Activated naive CD4-positive, alpha-beta T cell treated with anti-CD3 and anti-CD28 coated beads, Interleukin-2, amount 50 U/mL, for 24 hours (primary cell): ENCODE data around the gene LGI1.

Source experiments
- H3K27ac Mint-ChIP-seq: one replicate; pipeline ENCODE4 v1.8.0; 2021; ENCODE audit warnings: mild to moderate bottlenecking, mixed read lengths
- H3K27me3 Mint-ChIP-seq: one replicate; pipeline ENCODE4 v1.8.0; 2021; ENCODE audit warnings: mixed read lengths
- H3K36me3 Mint-ChIP-seq: one replicate; pipeline ENCODE4 v1.8.0; 2021; ENCODE audit warnings: mixed read lengths
- H3K4me1 Mint-ChIP-seq: one replicate; pipeline ENCODE4 v1.8.0; 2021; ENCODE audit warnings: mixed read lengths
- H3K4me3 Mint-ChIP-seq: one replicate; pipeline ENCODE4 v1.8.0; 2021; ENCODE audit warnings: mild to moderate bottlenecking, mixed read lengths
- H3K9me3 Mint-ChIP-seq: one replicate; pipeline ENCODE4 v1.8.0; 2021; ENCODE audit warnings: mixed read lengths

The LGI1 gene

GRCh38 chr10:93771354-93771753 is 13.6 kb downstream of the LGI1 start:
- H3K27ac Mint-ChIP-seq: no peak overlapping the region
- no peaks in the 10 kb centered on the region for H3K4me1 Mint-ChIP-seq
- no peaks in the 10 kb centered on the region for H3K9me3 Mint-ChIP-seq
- no peaks in the 10 kb centered on the region for H3K36me3 Mint-ChIP-seq
- peaks cover 15% of the 10 kb centered on the region for H3K27me3 Mint-ChIP-seq
- H3K4me3 Mint-ChIP-seq: no peak overlapping the region

DNA sequence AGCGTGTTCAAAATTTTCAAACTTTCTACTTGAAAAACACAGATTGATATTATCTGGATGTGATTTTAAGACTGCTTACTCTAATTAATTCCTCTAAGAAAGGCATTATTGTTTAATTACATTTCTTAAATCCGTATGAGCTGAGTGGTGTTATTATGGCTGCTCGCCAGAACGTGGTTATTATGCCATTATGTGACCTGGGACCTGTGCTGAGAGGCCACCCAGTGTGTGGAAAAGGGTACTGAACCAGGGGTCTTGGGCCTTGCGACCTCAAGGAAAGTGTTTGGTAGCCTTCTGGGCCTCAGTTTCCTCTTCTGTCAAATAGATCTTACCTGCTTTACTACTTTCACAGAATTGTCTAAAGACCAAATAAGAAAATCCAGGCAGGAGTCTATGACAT is 15.4 kb downstream of the LGI1 start:
- no peaks in the 10 kb centered on the region for H3K4me1 Mint-ChIP-seq
- no peaks in the 10 kb centered on the region for H3K9me3 Mint-ChIP-seq
- peaks cover 18% of the 10 kb centered on the region for H3K27me3 Mint-ChIP-seq
- no peak overlapping the region for H3K4me3 Mint-ChIP-seq
- no peak overlapping the region for H3K27ac Mint-ChIP-seq
- H3K36me3 Mint-ChIP-seq: no peaks in the 10 kb centered on the region

GRCh38 chr10:93773705-93774104 is 16.0 kb downstream of the LGI1 start:
- no peak overlapping the region for H3K27ac Mint-ChIP-seq
- no peaks in the 10 kb centered on the region for H3K4me1 Mint-ChIP-seq
- H3K36me3 Mint-ChIP-seq: no peaks in the 10 kb centered on the region
- no peak overlapping the region for H3K4me3 Mint-ChIP-seq
- H3K9me3 Mint-ChIP-seq: no peaks in the 10 kb centered on the region
- peaks cover 21% of the 10 kb centered on the region for H3K27me3 Mint-ChIP-seq

GRCh38 chr10:93775356-93775755 is 17.6 kb downstream of the LGI1 start:
- Mint-ChIP-seq H3K27me3 (peaks cover 21% of the 10 kb centered on the region), H3K4me3 (no peak overlapping the region), H3K36me3 (no peaks in the 10 kb centered on the region), H3K4me1 (no peaks in the 10 kb centered on the region), H3K27ac (no peak overlapping the region), H3K9me3 (no peaks in the 10 kb centered on the region)

DNA sequence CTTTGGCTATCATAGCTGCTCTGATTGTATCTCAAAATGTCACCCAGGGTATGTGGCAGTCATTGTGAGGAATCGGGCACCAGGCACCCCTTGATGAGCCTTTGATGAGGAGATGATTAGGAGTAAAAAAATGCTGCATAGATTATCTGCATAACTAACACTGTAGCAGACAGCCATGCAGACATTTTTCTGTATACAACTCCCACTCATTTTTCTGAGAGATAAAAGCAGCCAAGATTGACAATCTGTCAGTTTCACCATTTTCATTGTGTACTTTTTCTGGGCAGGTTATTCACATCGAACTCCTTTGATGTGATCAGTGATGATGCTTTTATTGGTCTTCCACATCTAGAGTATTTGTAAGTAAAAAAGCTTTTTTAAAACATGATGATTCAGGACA is 19.4 kb downstream of the LGI1 start:
- Mint-ChIP-seq H3K36me3 (no peaks in the 10 kb centered on the region), H3K27me3 (peaks cover 19% of the 10 kb centered on the region), H3K9me3 (no peaks in the 10 kb centered on the region), H3K4me1 (no peaks in the 10 kb centered on the region), H3K4me3 (no peak overlapping the region), H3K27ac (no peak overlapping the region)

- Mint-ChIP-seq H3K9me3 (no peaks in the 10 kb centered on the region), H3K27ac (no peak overlapping the region), H3K4me3 (no peak overlapping the region), H3K36me3 (no peaks in the 10 kb centered on the region), H3K27me3 (peaks cover 3% of the 10 kb centered on the region), H3K4me1 (no peaks in the 10 kb centered on the region)
These were observed 26.3 kb downstream of the LGI1 start for GRCh38 chr10:93784059-93784458.

GRCh38 chr10:93788413-93789208 is 30.9 kb downstream of the LGI1 start:
- Mint-ChIP-seq H3K27ac (no peak overlapping the region), H3K9me3 (no peaks in the 10 kb centered on the region), H3K4me1 (no peaks in the 10 kb centered on the region), H3K27me3 (peaks cover 8% of the 10 kb centered on the region), H3K36me3 (no peaks in the 10 kb centered on the region), H3K4me3 (no peak overlapping the region)

DNA sequence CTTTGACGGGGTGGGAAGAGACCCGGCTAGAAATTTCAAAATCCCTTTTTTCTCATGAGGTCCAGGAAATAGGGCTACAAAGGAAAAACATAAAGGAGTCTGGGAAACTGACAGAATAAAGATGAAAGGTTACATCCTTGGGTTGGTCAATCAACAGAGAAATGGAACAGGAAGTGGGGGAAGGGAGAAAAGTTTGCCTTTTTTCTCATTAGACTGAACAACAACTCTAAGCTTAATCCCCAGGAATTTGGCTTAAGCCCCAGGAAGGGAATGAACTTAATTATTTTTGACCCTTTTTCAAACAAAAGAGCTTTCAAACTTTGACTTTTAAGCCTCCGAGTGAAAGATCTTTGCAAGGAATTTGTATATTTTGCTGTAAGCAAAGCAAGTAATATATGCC is 32.7 kb downstream of the LGI1 start:
- H3K9me3 Mint-ChIP-seq: no peaks in the 10 kb centered on the region
- no peak overlapping the region for H3K27ac Mint-ChIP-seq
- H3K4me1 Mint-ChIP-seq: no peaks in the 10 kb centered on the region
- peaks cover 9% of the 10 kb centered on the region for H3K27me3 Mint-ChIP-seq
- no peak overlapping the region for H3K4me3 Mint-ChIP-seq
- H3K36me3 Mint-ChIP-seq: no peaks in the 10 kb centered on the region

DNA sequence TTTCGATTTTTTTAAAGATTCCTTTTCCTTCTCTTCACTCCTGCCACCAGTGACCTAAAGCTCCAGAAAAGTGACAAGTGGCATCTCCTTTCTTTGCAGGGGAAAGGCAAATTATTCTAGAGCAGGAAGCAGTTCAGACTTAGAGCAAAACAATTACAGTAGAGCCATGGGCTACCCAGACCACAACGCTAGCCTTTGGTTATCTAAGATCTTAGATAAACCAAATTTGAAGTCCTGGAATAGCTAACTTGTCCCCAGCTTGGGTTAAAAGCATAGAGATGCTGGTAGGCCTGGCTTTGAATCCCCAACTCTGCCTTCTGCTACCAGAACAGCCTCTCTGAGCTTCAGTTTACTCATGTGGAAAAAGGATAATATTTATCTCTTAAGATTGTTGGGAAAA is 38.4 kb downstream of the LGI1 start:
- no peaks in the 10 kb centered on the region for H3K4me1 Mint-ChIP-seq
- peaks cover 9% of the 10 kb centered on the region for H3K27me3 Mint-ChIP-seq
- H3K27ac Mint-ChIP-seq: no peak overlapping the region
- no peaks in the 10 kb centered on the region for H3K36me3 Mint-ChIP-seq
- H3K4me3 Mint-ChIP-seq: no peak overlapping the region
- no peaks in the 10 kb centered on the region for H3K9me3 Mint-ChIP-seq

- Mint-ChIP-seq H3K9me3 (no peaks in the 10 kb centered on the region), H3K27ac (no peak overlapping the region), H3K27me3 (peaks cover 13% of the 10 kb centered on the region), H3K4me3 (no peak overlapping the region), H3K36me3 (no peaks in the 10 kb centered on the region), H3K4me1 (no peaks in the 10 kb centered on the region)
These were observed 40.1 kb downstream of the LGI1 start for GRCh38 chr10:93797825-93798224.

- Mint-ChIP-seq H3K4me3 (no peak overlapping the region), H3K27ac (no peak overlapping the region), H3K27me3 (peaks cover 11% of the 10 kb centered on the region), H3K36me3 (no peaks in the 10 kb centered on the region), H3K9me3 (no peaks in the 10 kb centered on the region), H3K4me1 (no peaks in the 10 kb centered on the region)
These were observed 41.5 kb downstream of the LGI1 start for GRCh38 chr10:93799155-93799708.

DNA sequence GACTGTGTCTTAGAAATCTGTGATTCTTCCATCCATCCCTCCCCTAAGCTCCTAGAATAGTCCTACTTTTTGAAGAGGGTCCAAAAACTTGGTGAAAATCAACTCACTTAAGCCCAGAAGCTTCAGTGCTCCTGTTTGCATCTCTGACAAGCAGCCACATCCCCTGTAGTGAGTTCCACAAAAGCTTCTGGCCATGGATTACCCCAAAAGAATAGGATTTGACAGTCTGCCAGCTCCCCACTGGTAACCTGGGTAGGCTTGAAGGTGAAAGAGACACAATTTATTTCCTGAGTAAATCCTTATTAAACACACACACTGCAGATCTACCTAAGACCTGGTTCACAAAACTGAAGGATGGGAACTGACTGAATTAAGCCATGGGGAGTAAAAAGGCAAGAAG is 46.5 kb downstream of the LGI1 start:
- Mint-ChIP-seq H3K9me3 (no peaks in the 10 kb centered on the region), H3K27me3 (peaks cover 15% of the 10 kb centered on the region), H3K4me3 (no peak overlapping the region), H3K4me1 (no peaks in the 10 kb centered on the region), H3K27ac (no peak overlapping the region), H3K36me3 (no peaks in the 10 kb centered on the region)

DNA sequence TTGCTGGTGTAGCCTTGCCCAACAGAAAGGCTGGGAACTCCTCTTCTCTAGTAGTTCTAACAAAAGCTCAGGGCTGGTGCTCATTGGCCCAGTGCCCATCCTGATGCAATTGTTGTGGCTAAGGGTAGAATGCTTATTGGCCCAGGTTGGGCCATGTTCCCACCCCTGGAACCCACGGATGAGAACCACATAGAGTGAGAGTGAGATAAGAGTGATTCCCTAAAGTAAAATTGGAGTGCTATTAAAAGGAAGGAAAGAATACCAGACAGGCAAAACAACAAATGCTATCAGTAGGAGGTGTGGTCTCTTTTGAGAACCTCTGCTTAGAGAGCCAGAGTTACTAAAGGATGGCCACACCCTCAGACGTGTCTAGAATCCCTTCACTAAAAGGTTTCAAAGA is 49.2 kb downstream of the LGI1 start:
- Mint-ChIP-seq H3K27me3 (peaks cover 16% of the 10 kb centered on the region), H3K4me3 (no peak overlapping the region), H3K4me1 (no peaks in the 10 kb centered on the region), H3K36me3 (no peaks in the 10 kb centered on the region), H3K27ac (no peak overlapping the region), H3K9me3 (no peaks in the 10 kb centered on the region)

GRCh38 chr10:93807371-93807770 is 49.6 kb downstream of the LGI1 start:
- H3K9me3 Mint-ChIP-seq: no peaks in the 10 kb centered on the region
- peaks cover 16% of the 10 kb centered on the region for H3K27me3 Mint-ChIP-seq
- H3K4me1 Mint-ChIP-seq: no peaks in the 10 kb centered on the region
- no peak overlapping the region for H3K27ac Mint-ChIP-seq
- H3K4me3 Mint-ChIP-seq: no peak overlapping the region
- H3K36me3 Mint-ChIP-seq: no peaks in the 10 kb centered on the region

DNA sequence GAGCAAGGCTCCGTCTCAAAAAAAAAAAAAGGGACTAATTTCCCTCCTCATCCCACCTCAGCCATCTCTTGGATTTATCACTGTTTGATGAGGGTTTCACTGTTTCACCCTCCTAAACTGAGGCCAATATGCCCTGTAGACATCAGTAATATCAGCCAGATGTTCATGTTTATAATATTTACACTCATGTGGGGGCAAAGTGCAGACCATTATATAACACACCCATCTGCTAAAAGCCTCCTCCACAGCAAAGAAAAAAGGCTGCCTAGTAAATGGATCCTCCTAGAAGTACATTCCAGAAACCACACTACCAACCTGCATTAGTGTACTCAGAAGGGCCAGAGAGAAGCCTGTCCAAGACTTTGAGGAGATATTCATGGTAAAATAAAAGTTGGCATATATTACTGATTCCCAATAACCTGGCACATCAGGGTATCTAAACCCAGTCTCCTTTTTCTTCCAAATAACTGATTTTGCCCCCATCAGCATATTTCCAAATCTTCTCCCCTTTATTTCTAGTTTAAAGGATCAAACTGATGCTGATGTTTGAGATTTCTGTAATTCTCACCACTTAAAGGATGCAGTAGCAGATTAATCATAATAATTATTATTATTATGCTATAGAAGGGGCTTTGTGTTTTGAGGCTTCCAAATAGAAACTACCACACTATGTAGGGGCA is 55.1 kb downstream of the LGI1 start:
- Mint-ChIP-seq H3K9me3 (no peaks in the 10 kb centered on the region), H3K4me3 (no peak overlapping the region), H3K36me3 (no peaks in the 10 kb centered on the region), H3K4me1 (peaks cover 8% of the 10 kb centered on the region), H3K27ac (no peak overlapping the region), H3K27me3 (peaks cover 34% of the 10 kb centered on the region)
